ENCODE measurements around the gene LMLN. TPM values are rescaled to one million over a fixed set of nuclear protein-coding genes. Genes with fewer than 3 reads are reported as not detected.

Gene LMLN
- polyA plus RNA-seq, 1 of the 3 experiments (the other 2 are of a cell fraction) = 7.4 TPM

DNA sequence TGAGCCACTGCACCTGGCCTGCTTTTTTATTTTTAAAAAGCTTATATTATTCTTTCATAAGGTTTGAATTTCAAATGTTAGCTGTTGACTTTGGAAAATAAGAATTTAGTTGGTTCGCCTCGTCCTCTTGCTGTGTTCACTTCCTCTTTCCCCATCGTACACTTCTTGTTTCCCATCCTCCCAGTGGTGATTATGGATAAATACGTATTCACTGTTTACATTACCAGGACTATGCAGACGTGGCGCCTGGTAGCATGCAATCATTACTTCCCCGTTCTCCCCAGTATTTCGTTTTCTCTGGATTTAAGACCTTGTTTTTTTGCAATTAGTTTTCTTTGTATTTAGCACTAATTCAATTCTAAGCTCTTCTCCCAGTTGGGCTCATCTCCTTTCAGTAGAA is 70.1 kb downstream of the LMLN start:
- H3K9ac ChIP-seq = no peak overlapping the region
- H3K4me2 ChIP-seq = no peak overlapping the region
- H2AFZ ChIP-seq (ENCODE audit: low read depth) = no peak overlapping the region
- H3K4me3 ChIP-seq (ENCODE audit: low read depth in 2 of 2, low read length in 1 of 2) = no peak overlapping the region
- H3K9me2 ChIP-seq = no peaks in the 10 kb centered on the region
- H3K79me2 ChIP-seq (ENCODE audit: insufficient read depth) = no peaks in the 10 kb centered on the region
- ChIA-PET CTCF (interaction anchor here (1.3 kb wide), 1 partner anchor 27 kb away, joined by 3 read pairs; no protein-coding TSS in a partner anchor), POLR2A (no interaction called here)
- H3K27me3 ChIP-seq (ENCODE audit: insufficient read depth) = no peaks in the 10 kb centered on the region
- WGBS (ENCODE audit: low lambda C conversion rate) = 94% methylated on average over 8 of the region's 8 CpGs
- TF ChIP-seq GATA2 (CRISPR knock-in tag; IDR thresholded peaks at IDR 0.05) (no peak), CHD2 (IDR thresholded peaks at IDR 0.05; ENCODE audit: low read length, partially characterized antibody) (no peak), ZBTB33 (IDR thresholded peaks at IDR 0.05; ENCODE audit: borderline replicate concordance, low read depth) (no peak), TEAD4 (IDR thresholded peaks at IDR 0.05; ENCODE audit: borderline replicate concordance, insufficient read depth) (no peak), TAF1 (IDR thresholded peaks at IDR 0.05; ENCODE audit: borderline replicate concordance, low read depth, low read length) (no peak), RAD21 (IDR thresholded peaks at IDR 0.05; ENCODE audit: low read length) (no peak), MAX (IDR thresholded peaks at IDR 0.05; ENCODE audit: low read depth) (no peak), REST (IDR thresholded peaks at IDR 0.05; ENCODE audit: low read depth, low read length) (no peak), EZH2phosphoT487 (IDR thresholded peaks at IDR 0.05; ENCODE audit: borderline replicate concordance, low read depth) (no peak)
- TF ChIP-seq, protein P1, sequence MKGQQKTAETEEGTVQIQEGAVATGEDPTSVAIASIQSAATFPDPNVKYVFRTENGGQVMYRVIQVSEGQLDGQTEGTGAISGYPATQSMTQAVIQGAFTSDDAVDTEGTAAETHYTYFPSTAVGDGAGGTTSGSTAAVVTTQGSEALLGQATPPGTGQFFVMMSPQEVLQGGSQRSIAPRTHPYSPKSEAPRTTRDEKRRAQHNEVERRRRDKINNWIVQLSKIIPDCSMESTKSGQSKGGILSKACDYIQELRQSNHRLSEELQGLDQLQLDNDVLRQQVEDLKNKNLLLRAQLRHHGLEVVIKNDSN (IDR thresholded peaks at IDR 0.05; ENCODE audit: borderline replicate concordance, low read depth) = no peak
- no peaks in the 10 kb centered on the region for H3F3A ChIP-seq (replicated peaks; ENCODE audit: insufficient read depth)
- no peak for DNase-seq
- no peak overlapping the region for H3K27ac ChIP-seq (ENCODE audit: low read depth in 2 of 2, low read length in 1 of 2)
- H3K36me3 ChIP-seq (replicated peaks in 1 of 2; ENCODE audit: control insufficient read depth in 1 of 2, insufficient read depth in 2 of 2, low read length in 1 of 2) = peaks cover 0 to 3% of the 10 kb centered on the region in 2 experiments
- no peaks in the 10 kb centered on the region for H4K20me1 ChIP-seq (ENCODE audit: insufficient read depth)
- H3K4me1 ChIP-seq (ENCODE audit: control insufficient read depth in 1 of 2, insufficient read depth in 2 of 2, low read depth in 1 of 2, low read length in 1 of 2) = 0 out of 4 replicates have a peak, but pooled peaks cover 0 to 3% of the 10 kb centered on the region in 2 experiments
- no peaks in the 10 kb centered on the region for H3K9me3 ChIP-seq

Data from SK-N-SH (cell line).